HS-5 (cell line): ENCODE results near the gene SLC8A1.

Experiments
- DNase-seq: peaks from one replicate; pipeline ENCODE4 v3.0.0-alpha.2; 2012; ENCODE audit warnings: low read depth

Gene SLC8A1

GRCh38 chr2:40458271-40458794, 6.4 kb upstream of the SLC8A1 start:
- no peak for DNase-seq

GRCh38 chr2:40457837-40458236, 5.9 kb upstream of the SLC8A1 start:
- DNase-seq = no peak

GRCh38 chr2:40457366-40457765, 5.5 kb upstream of the SLC8A1 start:
- DNase-seq = no peak

- DNase-seq = no peak
These were observed 5.0 kb upstream of the SLC8A1 start for GRCh38 chr2:40456926-40457325.

GRCh38 chr2:40455661-40456060, 3.8 kb upstream of the SLC8A1 start:
- DNase-seq = no peak

- DNase-seq = no peak
These were observed 2.4 kb upstream of the SLC8A1 start for GRCh38 chr2:40454321-40454720.

- DNase-seq = no peak
These were observed 896 bp upstream of the SLC8A1 start for GRCh38 chr2:40452786-40453185.

GRCh38 chr2:40450796-40451430, 977 bp downstream of the SLC8A1 start:
- DNase-seq = no peak

GRCh38 chr2:40450066-40450795, 1.7 kb downstream of the SLC8A1 start:
- DNase-seq = no peak

GRCh38 chr2:40448476-40449079, 3.3 kb downstream of the SLC8A1 start:
- DNase-seq = no peak

- DNase-seq = no peak
These were observed 6.4 kb downstream of the SLC8A1 start for GRCh38 chr2:40445467-40445866.

GRCh38 chr2:40440835-40441234, 11.1 kb downstream of the SLC8A1 start:
- no peak for DNase-seq

- DNase-seq = no peak
These were observed 12.4 kb downstream of the SLC8A1 start for GRCh38 chr2:40439473-40439872.

GRCh38 chr2:40436093-40436475, 15.8 kb downstream of the SLC8A1 start:
- DNase-seq = no peak

- no peak for DNase-seq
These were observed 16.3 kb downstream of the SLC8A1 start for GRCh38 chr2:40435426-40436092.

GRCh38 chr2:40434731-40435271, 17.1 kb downstream of the SLC8A1 start:
- DNase-seq = peak; percentile 99

- DNase-seq = no peak
These were observed 18.2 kb downstream of the SLC8A1 start for GRCh38 chr2:40433736-40434135.

GRCh38 chr2:40432921-40433483, 18.9 kb downstream of the SLC8A1 start:
- no peak for DNase-seq

GRCh38 chr2:40431600-40431955, 20.3 kb downstream of the SLC8A1 start:
- DNase-seq = no peak

GRCh38 chr2:40430776-40431599, 20.9 kb downstream of the SLC8A1 start:
- no peak for DNase-seq

GRCh38 chr2:40428439-40428838, 23.5 kb downstream of the SLC8A1 start:
- DNase-seq = no peak
